Thyroid gland (tissue), 4 donors: ENCODE results near the gene DEFB113.

Source experiments
- CTCF ChIP-seq, 6 experiments: fragments of 200-600 bp in 3 of 6; fragments of 450-650 bp in 3 of 6; sonication (generic) in 3 of 6; IDR thresholded peaks; one replicate each; pipeline ENCODE4 v1.5.1; 2016 to 2019; ENCODE audit warnings: antibody characterized with exemption in 6 of 6, mild to moderate bottlenecking in 2 of 6, inconsistent platforms in 1 of 6, moderate library complexity in 1 of 6
- POLR2A ChIP-seq, 2 donors: fragments of 450-650 bp; IDR thresholded peaks; one replicate each; pipeline ENCODE4 v1.6.1; 2017; ENCODE audit warnings: antibody characterized with exemption in 2 of 2, mild to moderate bottlenecking in 2 of 2, moderate library complexity in 1 of 2

GRCh38 chr6:49964064-49964463 lies 5.4 kb downstream of the DEFB113 start, which contains the start of gene DEFB114:
- TF ChIP-seq CTCF (IDR thresholded peaks at IDR 0.05) (no peak), POLR2A (IDR thresholded peaks at IDR 0.05) (no peak)
